ENCODE measurements around the gene ADAMTSL2. TPM values are rescaled to one million over a fixed set of nuclear protein-coding genes. Genes with fewer than 3 reads are reported as not detected.

ADAMTSL2 gene
- polyA plus RNA-seq, 1 donor (not counting 4 experiments of a cell fraction or from before 2014, with no cell fraction given): not detected

DNA sequence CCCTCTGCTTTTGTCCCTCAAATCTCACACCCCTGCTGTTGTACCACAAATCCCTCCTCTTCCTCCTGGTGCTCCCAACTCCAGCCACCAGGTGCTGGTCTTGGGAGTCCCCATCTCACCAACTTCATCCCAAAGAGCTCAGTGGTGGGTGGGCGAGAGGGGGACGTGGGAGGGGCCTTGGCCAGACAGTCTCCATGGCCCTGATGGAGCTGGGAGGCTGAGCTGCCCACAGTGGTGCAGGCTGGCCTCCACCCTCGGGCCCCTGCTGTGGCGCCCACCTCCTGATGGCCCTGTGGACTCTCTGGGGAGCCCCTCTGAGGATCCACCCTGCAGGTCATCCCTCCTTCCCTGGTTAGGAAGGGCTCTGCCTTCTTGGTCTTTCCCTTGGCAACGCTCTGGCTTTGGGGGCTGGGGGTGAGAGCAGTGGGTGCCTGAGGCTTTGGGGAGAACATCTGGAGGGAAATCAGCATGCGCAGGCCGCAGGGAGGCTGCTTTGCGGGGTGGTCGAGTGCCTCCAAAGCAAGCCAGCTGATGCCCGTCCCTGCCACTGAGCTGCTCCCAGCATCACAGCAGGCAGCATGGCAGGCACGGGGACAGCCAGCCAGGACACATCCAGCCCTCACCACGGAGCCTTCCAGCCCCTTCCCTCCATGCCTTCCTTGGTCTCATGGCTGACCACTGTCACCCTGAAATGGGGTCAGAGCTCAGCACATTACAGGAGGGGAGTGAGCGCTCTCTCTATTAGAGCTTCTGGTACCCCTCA, 82.3 kb downstream of the ADAMTSL2 start:
- H3K27ac ChIP-seq (ENCODE audit: control insufficient read depth, insufficient read depth, low read length): no peak overlapping the region
- TF ChIP-seq, protein P1, sequence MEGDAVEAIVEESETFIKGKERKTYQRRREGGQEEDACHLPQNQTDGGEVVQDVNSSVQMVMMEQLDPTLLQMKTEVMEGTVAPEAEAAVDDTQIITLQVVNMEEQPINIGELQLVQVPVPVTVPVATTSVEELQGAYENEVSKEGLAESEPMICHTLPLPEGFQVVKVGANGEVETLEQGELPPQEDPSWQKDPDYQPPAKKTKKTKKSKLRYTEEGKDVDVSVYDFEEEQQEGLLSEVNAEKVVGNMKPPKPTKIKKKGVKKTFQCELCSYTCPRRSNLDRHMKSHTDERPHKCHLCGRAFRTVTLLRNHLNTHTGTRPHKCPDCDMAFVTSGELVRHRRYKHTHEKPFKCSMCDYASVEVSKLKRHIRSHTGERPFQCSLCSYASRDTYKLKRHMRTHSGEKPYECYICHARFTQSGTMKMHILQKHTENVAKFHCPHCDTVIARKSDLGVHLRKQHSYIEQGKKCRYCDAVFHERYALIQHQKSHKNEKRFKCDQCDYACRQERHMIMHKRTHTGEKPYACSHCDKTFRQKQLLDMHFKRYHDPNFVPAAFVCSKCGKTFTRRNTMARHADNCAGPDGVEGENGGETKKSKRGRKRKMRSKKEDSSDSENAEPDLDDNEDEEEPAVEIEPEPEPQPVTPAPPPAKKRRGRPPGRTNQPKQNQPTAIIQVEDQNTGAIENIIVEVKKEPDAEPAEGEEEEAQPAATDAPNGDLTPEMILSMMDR (optimal IDR thresholded peaks at IDR 0.05 in 1 of 3, IDR thresholded peaks at IDR 0.05 in 1 of 3, conservative IDR thresholded peaks at IDR 0.05 in 1 of 3; ENCODE audit: extremely low read depth in 1 of 3, insufficient read depth in 2 of 3, low read length in 3 of 3): no peak
- TF ChIP-seq EZH2 (IDR thresholded peaks at IDR 0.05; ENCODE audit: low read length): no peak
- no peaks in the 10 kb centered on the region for H3K4me1 ChIP-seq (ENCODE audit: control insufficient read depth, extremely low read depth, insufficient read depth, low read length)
- H3K9me1 ChIP-seq (ENCODE audit: control insufficient read depth, extremely low read depth, insufficient read depth, low read length): no peaks in the 10 kb centered on the region
- H3K79me2 ChIP-seq (ENCODE audit: control insufficient read depth, insufficient read depth, low read length): no peaks in the 10 kb centered on the region
- H3K9ac ChIP-seq (ENCODE audit: control insufficient read depth, extremely low read depth, insufficient read depth, low read length): no peak overlapping the region
- dilution Hi-C loops (cut with MboI; ENCODE audit: extremely low pct_ligation_motif_present, low sequenced_read_pairs): no loop called here
- no peak overlapping the region for H3K4me3 ChIP-seq (ENCODE audit: control insufficient read depth in 2 of 3, extremely low read depth in 1 of 3, insufficient read depth in 2 of 3, low read depth in 1 of 3, low read length in 3 of 3)
- DNase-seq (ENCODE audit: low read depth, low spot score) (no peak), FAIRE-seq (no peak)
- H3K9me3 ChIP-seq (ENCODE audit: control insufficient read depth, low read depth, low read length): no peaks in the 10 kb centered on the region
- H4K20me1 ChIP-seq (ENCODE audit: control insufficient read depth, extremely low read depth, insufficient read depth, low read length): no peaks in the 10 kb centered on the region
- H3K36me3 ChIP-seq (ENCODE audit: control insufficient read depth in 2 of 2, extremely low read depth in 1 of 2, insufficient read depth in 2 of 2, low read length in 2 of 2): no peaks in the 10 kb centered on the region
- no peak overlapping the region for H3K4me2 ChIP-seq (ENCODE audit: control insufficient read depth, extremely low read depth, insufficient read depth, low read depth, low read length)
- H2AFZ ChIP-seq (ENCODE audit: control insufficient read depth, low read length): no peak overlapping the region
- H3K27me3 ChIP-seq (ENCODE audit: control insufficient read depth, extremely low read depth, insufficient read depth, low read length): peaks cover 54% of the 10 kb centered on the region

DNA sequence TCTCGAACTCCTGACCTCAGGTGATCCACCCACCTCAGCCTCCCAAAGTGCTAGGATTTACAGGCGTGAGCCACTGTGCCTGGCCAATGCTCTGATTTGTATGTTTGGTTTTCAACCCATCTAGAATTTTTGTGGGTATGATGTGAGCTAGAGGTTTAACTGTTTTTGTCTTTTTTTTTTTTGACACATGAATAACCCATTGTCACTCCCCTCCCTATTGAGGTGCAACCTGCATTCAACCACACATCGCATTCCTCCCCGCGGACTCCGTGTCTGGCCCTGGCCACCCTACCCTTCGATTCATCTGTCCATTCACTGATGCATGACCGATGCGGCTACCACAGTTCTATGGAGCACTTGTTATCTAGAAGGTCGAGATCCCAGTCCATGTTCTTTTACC, 84.2 kb downstream of the ADAMTSL2 start:
- Histone ChIP-seq H3K79me2 (ENCODE audit: control insufficient read depth, insufficient read depth, low read length) (no peaks in the 10 kb centered on the region), H3K4me3 (ENCODE audit: control insufficient read depth in 2 of 3, extremely low read depth in 1 of 3, insufficient read depth in 2 of 3, low read depth in 1 of 3, low read length in 3 of 3) (no peak overlapping the region), H3K27me3 (ENCODE audit: control insufficient read depth, extremely low read depth, insufficient read depth, low read length) (peaks cover 36% of the 10 kb centered on the region), H3K36me3 (ENCODE audit: control insufficient read depth in 2 of 2, extremely low read depth in 1 of 2, insufficient read depth in 2 of 2, low read length in 2 of 2) (no peaks in the 10 kb centered on the region), H3K9me1 (ENCODE audit: control insufficient read depth, extremely low read depth, insufficient read depth, low read length) (no peaks in the 10 kb centered on the region), H3K9ac (ENCODE audit: control insufficient read depth, extremely low read depth, insufficient read depth, low read length) (no peak overlapping the region), H4K20me1 (ENCODE audit: control insufficient read depth, extremely low read depth, insufficient read depth, low read length) (no peaks in the 10 kb centered on the region), H2AFZ (ENCODE audit: control insufficient read depth, low read length) (no peak overlapping the region), H3K9me3 (ENCODE audit: control insufficient read depth, low read depth, low read length) (no peaks in the 10 kb centered on the region), H3K4me2 (ENCODE audit: control insufficient read depth, extremely low read depth, insufficient read depth, low read depth, low read length) (no peak overlapping the region), H3K27ac (ENCODE audit: control insufficient read depth, insufficient read depth, low read length) (no peak overlapping the region), H3K4me1 (ENCODE audit: control insufficient read depth, extremely low read depth, insufficient read depth, low read length) (no peaks in the 10 kb centered on the region)
- dilution Hi-C loops (cut with MboI; ENCODE audit: extremely low pct_ligation_motif_present, low sequenced_read_pairs): no loop called here
- TF ChIP-seq, protein P1 (optimal IDR thresholded peaks at IDR 0.05 in 1 of 3, IDR thresholded peaks at IDR 0.05 in 1 of 3, conservative IDR thresholded peaks at IDR 0.05 in 1 of 3; ENCODE audit: extremely low read depth in 1 of 3, insufficient read depth in 2 of 3, low read length in 3 of 3): no peak
- TF ChIP-seq EZH2 (IDR thresholded peaks at IDR 0.05; ENCODE audit: low read length): no peak
- FAIRE-seq (no peak), DNase-seq (ENCODE audit: low read depth, low spot score) (no peak)
